Fibroblast of lung (primary cell): ENCODE data around the gene SNX15. TPM values are rescaled to one million over a fixed set of nuclear protein-coding genes. Genes with fewer than 3 reads are reported as not detected.
A peak's percentile ranks its signal among the peaks of the same experiment; 100 is the strongest.

Source experiments
- DNase-seq, 2 donors: peaks; one replicate each; pipeline versions ENCODE4 v3.0.0 to v3.0.0-alpha.2; 2010; ENCODE audit warnings: low read depth in 2 of 2
- H2AFZ ChIP-seq: 2 replicates; pipeline ENCODE4 v1.5.1; 2012; ENCODE audit warnings: low read length, control low read depth, inconsistent platforms
- H3K27ac ChIP-seq: 2 replicates; pipeline ENCODE4 v1.5.1; 2011; ENCODE audit warnings: low read length, control low read depth; ENCODE audit not compliant: insufficient read depth
- H3K27me3 ChIP-seq: 2 replicates; pipeline ENCODE4 v1.5.1; 2011; ENCODE audit warnings: mild to moderate bottlenecking, low read length; ENCODE audit not compliant: control insufficient read depth, insufficient read depth
- H3K36me3 ChIP-seq: 2 replicates; pipeline ENCODE4 v1.5.1; 2011; ENCODE audit warnings: low read length; ENCODE audit not compliant: control insufficient read depth, insufficient read depth
- H3K4me1 ChIP-seq: 2 replicates; pipeline ENCODE4 v1.5.1; 2011; ENCODE audit warnings: low read length; ENCODE audit not compliant: control insufficient read depth, insufficient read depth; ENCODE audit errors: extremely low read depth
- H3K4me2 ChIP-seq: 2 replicates; pipeline ENCODE4 v1.5.1; 2011; ENCODE audit warnings: low read length, control low read depth; ENCODE audit not compliant: insufficient read depth; ENCODE audit errors: extremely low read depth
- H3K4me3 ChIP-seq, 4 experiments: fragments of 200-600 bp in 1 of 4; sonication (generic) in 1 of 4; replicated peaks in 1 of 4; 2 replicates each; pipeline ENCODE4 v1.5.1; 2011 to 2016; ENCODE audit warnings: low read length in 4 of 4, low read depth in 3 of 4, mild to moderate bottlenecking in 3 of 4, control low read depth in 2 of 4, inconsistent platforms in 1 of 4, mixed read lengths in 1 of 4; ENCODE audit not compliant: insufficient read depth in 1 of 4; ENCODE audit errors: control extremely low read depth in 1 of 4
- H3K79me2 ChIP-seq: 2 replicates; pipeline ENCODE4 v1.5.1; 2012; ENCODE audit warnings: mild to moderate bottlenecking, low read length, inconsistent platforms; ENCODE audit not compliant: control insufficient read depth, insufficient read depth
- H3K9ac ChIP-seq: 2 replicates; pipeline ENCODE4 v1.5.1; 2011; ENCODE audit warnings: mild to moderate bottlenecking, low read length, control low read depth; ENCODE audit not compliant: insufficient read depth
- H3K9me3 ChIP-seq: 2 replicates; pipeline ENCODE4 v1.5.1; 2012; ENCODE audit warnings: low read depth, low read length; ENCODE audit not compliant: control insufficient read depth, insufficient read depth
- H4K20me1 ChIP-seq: 2 replicates; pipeline ENCODE4 v1.5.1; 2011; ENCODE audit warnings: low read length; ENCODE audit not compliant: control insufficient read depth, insufficient read depth; ENCODE audit errors: extremely low read depth
- EZH2 ChIP-seq: IDR thresholded peaks from 2 replicates; pipeline ENCODE4 v1.5.1; 2012; ENCODE audit warnings: low read length, control low read depth, mild to moderate bottlenecking; ENCODE audit errors: missing control alignments
- polyA plus RNA-seq, 2 donors: library from polyadenylated mRNA; depleted of rRNA in 1 of 2; stranded (reverse) in 1 of 2; unstranded in 1 of 2; fragments of >200 nt; gene quantifications; 2 replicates each; pipeline ENCODE4 v1.2.1, GENCODE V29; 2011 to 2012; ENCODE audit warnings: missing spikeins in 1 of 2
- total RNA-seq: library from RNA; depleted of rRNA; stranded (reverse); fragments of >200 nt; gene quantifications from 2 replicates; pipeline ENCODE4 v1.2.1, GENCODE V29; 2014
- TF ChIP-seq, protein P1 (sequence below), 2 donors: IDR thresholded peaks in 1 of 2; conservative IDR thresholded peaks in 1 of 2; 1 replicate in 1 of 2; 2 replicates in 1 of 2; pipeline ENCODE4 v1.5.1; 2011 to 2012; ENCODE audit warnings: low read length in 2 of 2, control low read depth in 1 of 2, inconsistent platforms in 1 of 2, low read depth in 1 of 2, mild to moderate bottlenecking in 1 of 2

SNX15 gene
- total and polyA plus RNA-seq, 2 donors (not counting 1 experiment from before 2014, with no cell fraction given): 10.2 to 14.4 TPM

DNA sequence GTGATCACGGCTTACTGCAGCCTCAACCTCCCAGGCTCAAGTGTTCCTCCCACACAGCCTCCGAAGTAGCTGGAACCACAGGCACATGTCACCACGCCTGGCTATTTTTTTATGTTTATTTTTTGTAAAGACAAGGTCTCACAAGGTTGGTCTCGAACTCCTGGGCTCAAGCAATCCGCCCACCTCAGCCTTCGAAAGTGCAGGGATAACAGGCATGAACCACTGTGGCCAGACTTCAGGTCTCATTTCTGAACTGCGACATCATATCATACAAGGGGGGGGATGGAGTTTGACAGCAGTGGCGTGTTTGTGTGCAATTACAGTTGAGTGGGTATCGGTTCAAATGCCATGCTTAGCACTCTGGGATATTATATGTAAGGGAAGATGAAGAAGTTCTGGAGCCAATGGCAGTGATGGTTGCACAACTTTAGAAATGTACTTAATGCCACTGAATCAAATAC lies 24.2 kb downstream of the SNX15 start:
- Histone ChIP-seq H3K36me3 (no peaks in the 10 kb centered on the region), H3K4me2 (no peak overlapping the region), H3K4me1 (no peaks in the 10 kb centered on the region), H3K79me2 (no peaks in the 10 kb centered on the region), H4K20me1 (no peaks in the 10 kb centered on the region), H3K4me3 (no peak overlapping the region), H2AFZ (no peak overlapping the region), H3K9ac (no peak overlapping the region), H3K27me3 (peaks cover 8% of the 10 kb centered on the region), H3K27ac (no peak overlapping the region), H3K9me3 (no peaks in the 10 kb centered on the region)
- DNase-seq: peak in 1 of 2 donors; percentile 13
- TF ChIP-seq, protein P1, sequence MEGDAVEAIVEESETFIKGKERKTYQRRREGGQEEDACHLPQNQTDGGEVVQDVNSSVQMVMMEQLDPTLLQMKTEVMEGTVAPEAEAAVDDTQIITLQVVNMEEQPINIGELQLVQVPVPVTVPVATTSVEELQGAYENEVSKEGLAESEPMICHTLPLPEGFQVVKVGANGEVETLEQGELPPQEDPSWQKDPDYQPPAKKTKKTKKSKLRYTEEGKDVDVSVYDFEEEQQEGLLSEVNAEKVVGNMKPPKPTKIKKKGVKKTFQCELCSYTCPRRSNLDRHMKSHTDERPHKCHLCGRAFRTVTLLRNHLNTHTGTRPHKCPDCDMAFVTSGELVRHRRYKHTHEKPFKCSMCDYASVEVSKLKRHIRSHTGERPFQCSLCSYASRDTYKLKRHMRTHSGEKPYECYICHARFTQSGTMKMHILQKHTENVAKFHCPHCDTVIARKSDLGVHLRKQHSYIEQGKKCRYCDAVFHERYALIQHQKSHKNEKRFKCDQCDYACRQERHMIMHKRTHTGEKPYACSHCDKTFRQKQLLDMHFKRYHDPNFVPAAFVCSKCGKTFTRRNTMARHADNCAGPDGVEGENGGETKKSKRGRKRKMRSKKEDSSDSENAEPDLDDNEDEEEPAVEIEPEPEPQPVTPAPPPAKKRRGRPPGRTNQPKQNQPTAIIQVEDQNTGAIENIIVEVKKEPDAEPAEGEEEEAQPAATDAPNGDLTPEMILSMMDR (conservative IDR thresholded peaks at IDR 0.05 in 1 of 2, IDR thresholded peaks at IDR 0.05 in 1 of 2; ENCODE audit: low read depth in 1 of 2, low read length in 2 of 2): no peak
- TF ChIP-seq EZH2: no peak

DNA sequence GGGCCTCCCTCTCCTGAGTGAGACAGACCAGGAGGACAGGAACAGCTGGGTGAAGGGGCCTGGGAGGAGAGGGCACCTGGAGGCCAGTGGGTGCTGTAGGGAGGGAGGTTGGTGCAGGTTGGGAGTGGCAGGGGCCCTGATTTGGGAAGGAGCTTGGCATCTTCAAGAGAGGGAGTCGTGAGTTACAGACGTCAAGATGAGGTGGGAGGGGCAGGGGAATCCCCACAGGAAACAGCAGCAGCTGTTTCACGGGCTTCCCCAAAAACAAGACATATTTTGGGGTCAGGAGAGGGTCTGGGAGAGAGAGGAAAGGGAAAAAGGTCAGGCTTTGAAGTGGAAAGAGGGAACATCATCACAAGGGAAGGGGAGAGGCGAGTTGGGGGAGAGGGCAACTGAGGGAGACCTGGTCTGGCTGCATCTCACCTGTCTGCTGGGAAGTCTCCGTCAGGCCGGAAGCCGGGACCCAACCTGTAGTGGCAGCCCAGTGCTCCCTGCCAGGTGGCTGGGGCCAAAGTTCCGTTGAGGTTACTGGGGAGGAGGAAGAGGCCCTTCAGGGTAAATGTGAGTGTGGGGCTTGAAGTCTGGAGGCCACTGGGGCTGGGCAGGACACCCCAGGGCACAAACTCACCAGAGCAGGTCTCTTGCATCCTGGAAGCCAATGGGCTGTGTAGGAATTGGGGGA lies 26.7 kb downstream of the SNX15 start:
- H2AFZ ChIP-seq: no peak overlapping the region
- H3K27ac ChIP-seq: no peak overlapping the region
- H3K9ac ChIP-seq: no peak overlapping the region
- no peak overlapping the region for H3K4me2 ChIP-seq
- no peaks in the 10 kb centered on the region for H3K4me1 ChIP-seq
- no peaks in the 10 kb centered on the region for H3K9me3 ChIP-seq
- H3K4me3 ChIP-seq: no peak overlapping the region
- no peaks in the 10 kb centered on the region for H3K79me2 ChIP-seq
- peaks cover 8% of the 10 kb centered on the region for H3K27me3 ChIP-seq
- no peaks in the 10 kb centered on the region for H4K20me1 ChIP-seq
- no peak for DNase-seq
- no peaks in the 10 kb centered on the region for H3K36me3 ChIP-seq
- TF ChIP-seq, protein P1 (conservative IDR thresholded peaks at IDR 0.05 in 1 of 2, IDR thresholded peaks at IDR 0.05 in 1 of 2; ENCODE audit: low read depth in 1 of 2, low read length in 2 of 2): no peak
- no peak for TF ChIP-seq EZH2

DNA sequence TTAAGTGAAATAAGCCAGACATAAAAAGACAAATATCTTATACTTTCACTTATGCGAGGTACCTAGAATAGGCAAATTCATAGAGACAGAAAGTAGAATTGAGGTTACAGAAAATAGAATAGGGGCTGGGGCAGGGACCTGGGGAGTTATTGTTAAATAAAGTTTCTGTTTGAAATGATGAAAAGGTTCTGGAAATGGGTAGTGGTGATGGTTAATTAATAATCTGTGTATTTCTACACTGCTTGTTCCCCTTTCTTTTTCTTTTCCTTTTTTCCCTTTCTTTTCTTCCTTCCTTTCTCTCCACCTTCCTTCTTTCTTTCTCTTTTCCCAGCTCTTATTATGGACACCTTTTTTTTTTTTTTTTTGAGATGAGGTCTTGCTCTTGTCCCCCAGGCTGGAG lies 28.3 kb downstream of the SNX15 start:
- TF ChIP-seq, protein P1 (conservative IDR thresholded peaks at IDR 0.05 in 1 of 2, IDR thresholded peaks at IDR 0.05 in 1 of 2; ENCODE audit: low read depth in 1 of 2, low read length in 2 of 2): no peak
- no peak for TF ChIP-seq EZH2
- no peak overlapping the region for H2AFZ ChIP-seq
- H3K9me3 ChIP-seq: no peaks in the 10 kb centered on the region
- H3K27ac ChIP-seq: no peak overlapping the region
- H3K4me3 ChIP-seq: no peak overlapping the region
- H3K4me1 ChIP-seq: no peaks in the 10 kb centered on the region
- no peak for DNase-seq
- peaks cover 8% of the 10 kb centered on the region for H3K27me3 ChIP-seq
- no peaks in the 10 kb centered on the region for H3K36me3 ChIP-seq
- H3K9ac ChIP-seq: no peak overlapping the region
- no peaks in the 10 kb centered on the region for H4K20me1 ChIP-seq
- no peak overlapping the region for H3K4me2 ChIP-seq
- H3K79me2 ChIP-seq: no peaks in the 10 kb centered on the region
